HG03469 (cell line): ENCODE data around the gene AANAT.

Experiments used
- ATAC-seq: cut with Tn5 transposase; IDR thresholded peaks from one replicate; pipeline ENCODE4 v1.9.1; 2021; ENCODE audit warnings: mild to moderate bottlenecking, moderate library complexity, moderate number of reproducible peaks; ENCODE audit not compliant: unreplicated experiment

AANAT gene

DNA sequence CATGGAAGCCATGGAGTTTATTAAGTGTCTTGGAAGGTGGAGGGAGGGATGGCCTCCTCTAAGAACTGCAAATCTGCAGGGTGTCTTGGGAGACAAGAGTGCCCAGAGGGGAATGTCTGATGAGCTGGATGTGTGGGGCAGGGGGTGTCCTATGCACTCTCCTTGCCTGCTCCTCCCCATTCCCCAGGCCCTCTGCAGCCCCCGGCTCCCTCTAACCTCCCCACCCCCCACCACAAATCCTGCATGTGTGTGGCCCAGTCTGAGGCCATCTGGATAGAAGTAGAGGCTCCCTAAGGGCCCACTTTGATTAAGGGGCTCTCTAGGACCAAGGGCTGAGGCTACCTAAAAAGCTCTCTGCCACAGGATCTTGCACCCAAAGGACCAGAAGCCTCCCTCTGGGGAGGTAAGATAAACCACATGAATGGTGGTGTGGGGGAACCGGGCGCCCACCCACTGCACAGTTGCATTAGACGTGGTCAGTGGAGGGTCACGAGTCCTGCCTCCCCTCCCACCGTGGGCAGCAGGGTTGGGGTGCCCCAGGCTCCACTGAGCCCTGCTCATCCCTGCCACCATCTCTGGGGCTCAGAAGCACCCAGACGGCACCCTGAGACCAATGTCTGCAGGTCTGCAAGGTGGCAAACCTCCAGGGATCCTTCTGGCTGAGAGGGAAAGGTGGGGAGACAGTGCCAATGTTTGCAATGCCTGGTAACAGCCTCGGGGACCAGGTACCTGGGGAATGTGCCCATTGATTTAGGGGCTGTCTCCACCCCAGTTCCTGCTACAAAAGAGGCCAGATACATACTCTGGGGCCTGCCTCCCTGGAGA lies 618 bp downstream of the AANAT start:
- no peak for ATAC-seq

DNA sequence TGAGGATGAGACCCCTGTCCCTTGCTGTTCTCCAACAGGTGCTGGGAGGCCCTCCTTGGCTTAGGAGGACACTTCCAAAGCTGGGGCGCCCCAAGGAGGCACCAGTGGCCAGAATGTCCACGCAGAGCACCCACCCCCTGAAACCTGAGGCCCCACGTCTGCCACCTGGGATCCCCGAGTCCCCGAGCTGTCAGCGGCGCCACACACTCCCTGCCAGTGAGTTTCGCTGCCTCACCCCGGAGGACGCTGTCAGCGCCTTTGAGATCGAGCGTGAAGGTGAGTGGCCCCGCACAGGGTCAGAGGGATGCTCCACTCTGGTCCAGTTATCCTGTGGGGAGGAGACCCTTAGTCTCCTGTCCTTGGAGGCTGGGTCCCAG lies 1.2 kb downstream of the AANAT start:
- ATAC-seq = no peak

DNA sequence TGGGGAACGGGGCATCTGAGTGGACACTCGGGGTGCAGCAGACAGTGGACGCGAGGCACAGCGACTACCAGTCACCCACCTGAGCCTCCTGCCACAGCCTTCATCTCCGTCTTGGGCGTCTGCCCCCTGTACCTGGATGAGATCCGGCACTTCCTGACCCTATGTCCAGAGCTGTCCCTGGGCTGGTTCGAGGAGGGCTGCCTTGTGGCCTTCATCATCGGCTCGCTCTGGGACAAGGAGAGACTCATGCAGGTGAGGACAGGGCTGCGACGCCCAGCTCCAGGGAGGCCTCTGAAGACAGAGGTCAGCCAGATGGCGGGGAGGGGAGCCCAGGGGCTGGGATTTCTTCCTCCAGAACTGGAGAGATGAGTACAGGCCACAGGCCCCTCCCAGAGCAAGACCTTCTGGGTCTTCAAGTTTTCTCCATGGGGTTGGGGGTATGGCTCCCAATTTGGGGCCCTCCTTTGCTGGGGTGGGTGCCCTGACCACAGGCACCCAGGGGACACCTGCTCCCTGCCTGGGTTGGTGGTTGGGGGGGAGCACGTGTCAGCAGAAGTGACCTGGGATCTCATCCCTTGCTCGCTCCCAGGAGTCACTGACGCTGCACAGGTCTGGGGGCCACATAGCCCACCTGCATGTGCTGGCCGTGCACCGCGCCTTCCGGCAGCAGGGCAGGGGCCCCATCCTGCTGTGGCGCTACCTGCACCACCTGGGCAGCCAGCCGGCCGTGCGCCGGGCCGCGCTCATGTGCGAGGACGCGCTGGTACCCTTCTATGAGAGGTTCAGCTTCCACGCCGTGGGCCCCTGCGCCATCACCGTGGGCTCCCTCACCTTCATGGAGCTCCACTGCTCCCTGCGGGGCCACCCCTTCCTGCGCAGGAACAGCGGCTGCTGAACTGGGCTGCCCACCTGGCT lies 1.9 kb downstream of the AANAT start:
- ATAC-seq = no peak

DNA sequence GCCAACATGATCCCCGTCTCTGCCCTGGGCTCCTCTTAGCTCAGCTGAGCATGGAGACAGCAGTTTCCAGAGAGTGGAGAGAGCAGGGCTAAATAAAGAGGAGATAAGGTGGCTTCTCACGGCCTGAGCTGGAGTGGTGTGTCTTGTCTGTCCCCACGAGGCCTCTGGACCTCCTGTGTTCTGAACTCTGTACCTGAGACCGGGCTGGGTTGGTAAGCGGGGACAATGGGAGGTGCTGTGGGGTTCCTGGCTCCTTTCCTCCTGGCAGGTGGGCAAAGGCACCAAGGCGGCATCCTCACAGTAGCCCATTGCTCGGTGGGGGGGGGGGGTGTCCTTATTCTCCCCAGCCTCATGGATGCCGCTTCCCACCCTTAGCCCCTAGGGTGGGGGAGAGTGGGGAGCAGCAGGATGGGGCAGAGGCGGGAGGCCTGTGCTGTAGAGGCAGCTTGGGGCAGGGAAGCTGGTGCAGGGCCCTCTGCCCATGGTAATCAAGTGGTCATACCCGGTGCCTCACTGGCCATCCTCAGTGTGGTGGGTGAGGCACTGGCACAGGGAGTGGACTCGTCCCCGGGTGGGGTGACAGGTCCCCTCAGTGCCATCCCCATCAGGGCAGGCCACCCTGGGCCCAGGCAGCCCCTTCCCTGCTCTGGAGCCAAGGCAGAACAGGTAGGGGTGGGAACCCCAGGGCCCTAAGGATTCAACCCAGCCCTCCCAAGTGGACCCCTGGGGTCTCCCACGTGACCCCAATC lies 2.8 kb downstream of the AANAT start:
- no peak for ATAC-seq

DNA sequence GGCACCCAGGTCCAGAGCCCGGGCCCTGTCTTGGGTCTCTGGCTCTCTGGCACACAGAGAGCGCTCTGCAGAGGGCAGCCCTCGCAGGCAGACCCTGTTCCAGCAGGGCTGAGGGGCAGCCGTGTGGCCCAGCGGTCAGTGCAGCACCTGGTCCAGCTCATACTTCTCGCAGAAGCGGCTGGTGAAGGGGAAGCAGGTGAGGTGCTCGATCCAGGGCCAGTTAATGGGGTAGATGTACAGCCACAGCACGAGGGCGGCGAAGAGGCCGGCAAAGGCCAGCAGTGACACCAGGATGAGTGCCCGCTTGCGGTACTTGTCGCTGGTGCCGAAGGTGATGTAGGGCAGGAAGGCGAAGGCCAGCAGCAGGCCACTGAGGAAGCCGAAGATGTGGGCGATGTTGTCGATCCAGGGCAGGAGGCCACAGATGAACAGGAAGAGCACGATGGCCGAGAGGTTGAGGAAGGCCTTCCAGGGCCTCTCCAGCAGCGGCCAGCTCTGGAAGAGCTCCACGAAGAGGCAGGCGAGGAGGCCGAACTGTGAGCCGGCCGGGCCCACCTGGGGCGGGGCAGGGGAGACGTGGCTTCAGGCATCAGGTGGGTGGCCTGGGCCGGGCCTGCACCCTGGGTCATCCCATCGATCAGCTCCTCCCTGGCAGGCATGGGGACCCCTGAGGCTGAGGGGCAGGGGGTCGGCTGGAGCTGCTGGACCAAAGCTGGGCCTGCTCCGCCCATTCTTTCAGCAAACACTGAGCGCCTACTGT lies 4.3 kb downstream of the AANAT start:
- ATAC-seq = no peak

DNA sequence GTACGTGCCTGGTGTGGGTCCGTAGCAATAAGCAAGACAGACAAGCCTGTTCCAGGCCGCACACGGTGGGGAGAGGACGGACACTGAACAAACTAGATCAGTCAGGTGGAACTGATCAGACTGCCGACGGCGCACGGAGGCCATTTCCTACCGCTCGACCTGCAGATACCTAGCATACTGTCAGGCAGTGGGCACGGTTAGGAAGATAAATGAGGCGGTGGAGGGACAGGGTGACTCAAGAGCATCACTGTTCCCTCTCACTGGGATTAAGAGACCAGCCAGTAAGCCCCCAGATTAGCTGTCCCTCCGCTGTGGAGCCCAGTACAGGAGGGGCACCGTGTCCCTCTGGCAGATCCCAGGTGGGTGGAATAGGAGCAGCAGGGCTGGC lies 4.8 kb downstream of the AANAT start:
- ATAC-seq = no peak

DNA sequence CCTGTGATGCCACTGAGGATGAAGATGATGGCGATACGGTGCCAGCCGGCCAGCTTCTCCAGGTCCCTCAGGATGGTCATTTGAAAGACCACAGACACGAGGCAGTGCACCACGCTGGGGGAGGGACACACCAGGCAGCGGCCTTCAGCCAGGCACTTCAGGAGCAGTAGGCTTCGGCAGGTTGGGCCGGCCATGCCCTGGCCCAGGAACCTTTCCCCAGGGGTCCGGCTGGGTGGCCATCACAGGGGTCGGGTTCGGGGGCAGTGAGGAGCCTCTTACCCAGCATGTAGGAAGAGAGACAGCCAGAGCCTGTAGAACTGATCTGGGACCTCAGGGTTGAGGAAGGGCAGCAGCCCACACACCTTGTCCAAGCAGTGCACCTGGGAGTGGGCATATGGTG lies 5.3 kb downstream of the AANAT start:
- no peak for ATAC-seq

DNA sequence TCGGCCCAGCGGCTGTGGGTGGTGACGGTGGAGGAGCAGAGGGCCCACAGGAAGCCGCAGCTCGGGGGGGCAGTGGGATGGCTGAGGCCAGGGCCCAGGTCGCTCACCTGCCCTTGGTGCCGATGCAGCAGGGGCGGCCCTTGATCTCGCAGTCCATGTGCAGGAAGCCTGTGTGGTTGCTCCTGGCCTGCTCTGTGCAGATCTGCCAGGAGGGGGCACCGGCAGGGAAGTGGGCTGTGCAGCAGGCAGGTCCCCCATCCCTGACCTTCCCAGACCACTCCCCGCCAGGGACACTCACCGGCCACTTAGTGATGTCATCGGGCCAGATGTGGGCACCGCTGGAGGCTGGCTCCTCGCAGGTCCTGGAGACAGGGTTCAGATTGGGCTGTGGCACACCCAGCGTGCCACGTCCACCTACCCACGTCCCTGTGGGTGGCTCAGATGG lies 6.2 kb downstream of the AANAT start:
- ATAC-seq = no peak

DNA sequence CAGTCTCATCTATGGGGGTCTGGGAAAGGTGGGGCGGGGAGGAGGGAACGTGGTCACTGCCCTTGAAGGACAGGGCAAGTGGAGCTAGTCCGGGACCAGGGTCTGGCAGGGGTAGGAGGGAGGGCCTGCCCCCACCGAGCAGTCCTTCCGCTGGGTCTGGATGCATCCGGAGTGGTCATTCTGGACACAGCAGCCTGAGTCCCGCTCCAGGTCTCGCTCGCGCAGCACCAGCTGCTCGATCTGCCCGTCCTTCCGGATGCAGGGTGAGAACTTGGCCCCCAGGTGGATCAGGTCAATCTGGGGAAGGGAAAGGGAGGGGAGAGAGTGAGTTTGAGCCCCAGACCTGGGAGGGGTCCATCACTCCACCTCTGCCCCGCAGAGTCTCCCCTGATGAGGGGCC lies 6.8 kb downstream of the AANAT start:
- no peak for ATAC-seq

DNA sequence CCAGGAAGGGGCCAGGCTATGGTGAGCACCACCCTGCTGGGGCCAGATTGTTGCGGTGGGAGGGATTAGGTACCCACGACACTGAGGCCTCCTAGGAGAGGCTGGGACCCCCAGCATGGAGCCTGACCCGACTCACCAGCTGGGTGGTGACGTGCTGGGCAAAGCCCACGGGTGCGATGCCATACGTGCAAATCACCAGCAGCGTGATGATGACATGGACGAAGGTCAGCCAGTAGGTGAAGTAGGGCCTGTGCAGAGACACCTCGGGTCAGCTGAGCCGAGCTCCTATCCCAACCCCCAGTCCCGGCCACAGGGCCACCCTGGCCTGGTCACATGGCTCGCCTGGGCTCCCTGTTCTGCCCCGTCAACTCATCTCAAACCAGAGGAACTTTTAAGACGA lies 7.5 kb downstream of the AANAT start:
- ATAC-seq = no peak

DNA sequence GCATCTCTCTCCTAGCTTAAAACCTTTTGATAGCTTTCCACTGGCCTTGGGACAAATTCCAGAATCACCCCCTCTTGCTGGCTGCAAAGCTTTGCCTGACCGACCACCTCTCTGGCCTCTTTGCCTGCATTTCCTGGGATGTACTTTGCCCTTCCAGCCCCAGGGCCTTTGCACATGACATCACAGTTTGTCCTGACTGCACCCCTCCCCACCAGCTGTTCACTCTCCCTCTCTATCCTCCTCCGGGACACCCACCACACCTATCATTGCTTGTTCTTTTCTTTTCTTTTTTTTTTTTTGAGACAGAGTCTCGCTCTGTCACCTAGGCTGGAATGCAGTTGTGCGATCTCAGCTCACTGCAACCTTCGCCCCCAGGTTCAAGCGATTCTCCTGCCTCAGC lies 7.9 kb downstream of the AANAT start:
- ATAC-seq = no peak

DNA sequence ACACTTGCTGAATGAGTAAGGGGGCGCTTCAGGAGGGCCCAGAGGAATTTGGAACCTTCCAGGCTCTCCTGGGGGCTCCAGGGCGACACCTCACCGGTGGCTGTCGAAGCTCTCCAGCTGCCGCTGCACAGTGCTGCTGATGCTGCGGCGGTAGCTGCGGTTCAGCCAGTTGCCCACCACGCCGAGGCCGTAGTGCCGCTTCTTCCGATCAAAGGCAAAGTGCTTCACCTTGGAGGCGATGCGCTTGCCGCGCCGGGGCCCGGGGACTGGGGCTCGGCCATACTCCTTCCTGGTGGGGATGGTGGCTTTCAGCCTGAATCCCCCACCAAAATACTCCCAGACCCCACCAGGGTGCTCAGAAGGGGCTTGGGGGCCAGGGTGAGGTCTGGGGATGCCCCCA lies 9.3 kb downstream of the AANAT start:
- ATAC-seq = no peak

DNA sequence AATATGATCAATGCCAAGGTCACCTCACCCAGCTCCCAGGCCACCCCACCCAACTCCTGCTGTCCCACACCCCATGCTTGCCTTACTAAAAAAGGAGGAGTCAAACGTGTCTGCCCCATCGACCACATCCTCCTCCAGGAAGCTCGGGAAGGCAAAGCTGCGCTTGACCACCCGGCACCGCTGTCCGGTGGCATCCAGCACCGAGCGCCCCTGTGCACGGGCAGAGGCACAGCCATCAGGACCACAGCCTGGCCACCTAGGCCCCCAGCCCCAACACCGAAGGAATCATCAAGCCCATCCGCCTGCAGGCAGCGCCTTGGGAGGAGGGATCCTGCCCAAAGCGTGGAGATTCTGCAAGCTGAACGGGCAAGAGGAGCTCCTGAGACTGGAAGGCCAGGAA lies 10.2 kb downstream of the AANAT start:
- ATAC-seq = no peak

DNA sequence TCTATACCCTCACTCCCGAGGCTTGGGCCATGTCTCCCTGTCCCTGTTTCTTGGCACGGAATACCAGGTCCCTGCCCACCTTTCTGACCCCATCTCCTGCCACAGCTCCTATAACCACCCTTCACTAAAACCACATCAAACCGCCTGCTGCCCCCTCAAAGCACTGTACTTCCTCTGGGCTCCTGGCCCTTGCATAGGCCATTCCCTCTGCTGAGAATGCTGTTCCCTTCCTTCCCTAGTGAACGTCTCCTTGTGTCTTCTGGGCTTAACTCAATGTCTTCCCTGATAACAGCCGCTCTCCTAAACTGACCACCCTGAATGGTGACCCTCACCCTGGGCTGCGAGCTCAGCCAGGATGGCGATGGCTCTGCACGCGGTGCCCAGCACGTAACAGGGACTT lies 10.7 kb downstream of the AANAT start:
- ATAC-seq = no peak

DNA sequence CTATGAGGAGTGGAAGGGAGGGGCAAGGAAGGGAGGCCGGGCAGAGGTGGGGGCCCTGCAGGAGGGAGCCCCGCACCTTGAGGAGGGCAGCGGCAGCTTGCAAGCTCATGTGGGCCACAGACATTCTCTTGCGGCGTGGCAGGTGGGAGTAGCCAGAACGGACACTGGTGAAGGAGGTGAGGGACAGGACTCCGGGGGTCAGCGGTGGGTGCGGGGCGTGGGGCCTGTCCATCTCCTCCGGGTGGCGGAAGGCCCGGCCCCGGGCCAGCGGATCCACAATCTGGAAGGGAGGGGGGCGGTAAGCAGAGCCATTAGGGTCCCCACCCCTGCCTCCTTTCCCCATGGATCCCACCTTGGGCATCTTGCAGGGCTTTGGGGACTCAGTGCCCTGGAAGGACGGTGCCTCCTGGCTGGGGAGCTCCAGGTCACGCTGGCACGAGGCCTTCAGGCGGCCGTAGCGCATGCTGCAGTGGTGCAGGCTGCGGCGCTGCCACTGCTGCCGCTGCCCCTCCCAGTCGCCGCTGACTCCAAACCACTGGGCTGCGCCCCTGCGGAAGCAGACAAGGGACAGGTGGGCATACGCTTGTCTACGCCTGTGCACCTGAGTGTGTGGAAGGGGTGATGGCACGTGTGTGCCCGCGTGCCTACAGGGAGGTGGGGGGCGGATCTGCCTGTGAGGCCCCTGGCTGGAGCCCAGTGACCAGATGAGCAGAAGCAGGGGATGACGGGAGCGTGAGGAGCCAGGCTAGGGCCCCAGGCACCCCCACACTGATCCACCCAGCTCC lies 11.5 kb downstream of the AANAT start:
- ATAC-seq = no peak

DNA sequence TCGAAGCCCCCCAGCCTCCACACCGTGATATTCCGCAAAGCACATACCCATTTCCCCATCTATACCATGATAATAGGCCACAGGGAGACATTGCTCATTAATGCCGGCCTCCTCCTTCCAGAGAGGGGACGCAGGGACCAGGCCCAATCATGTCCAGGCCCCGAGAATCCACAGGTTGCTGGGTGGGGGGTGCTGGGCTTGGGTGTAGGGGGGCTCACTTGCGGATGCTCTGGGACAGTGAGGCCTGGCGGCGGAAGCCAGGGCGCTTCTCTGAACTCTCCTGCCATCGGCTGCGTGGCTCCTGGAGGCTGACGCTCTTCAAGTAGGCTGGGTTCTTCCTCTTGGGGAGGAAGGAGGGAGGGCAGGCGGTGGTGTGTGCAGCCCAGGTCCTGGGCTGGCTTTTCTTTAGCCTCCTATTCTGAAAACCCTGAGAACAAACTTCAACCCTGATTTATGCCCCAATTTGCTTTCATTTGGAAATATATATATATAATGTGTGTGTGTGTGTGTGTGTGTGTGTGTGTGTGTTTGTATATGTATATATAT lies 12.2 kb downstream of the AANAT start:
- no peak for ATAC-seq

DNA sequence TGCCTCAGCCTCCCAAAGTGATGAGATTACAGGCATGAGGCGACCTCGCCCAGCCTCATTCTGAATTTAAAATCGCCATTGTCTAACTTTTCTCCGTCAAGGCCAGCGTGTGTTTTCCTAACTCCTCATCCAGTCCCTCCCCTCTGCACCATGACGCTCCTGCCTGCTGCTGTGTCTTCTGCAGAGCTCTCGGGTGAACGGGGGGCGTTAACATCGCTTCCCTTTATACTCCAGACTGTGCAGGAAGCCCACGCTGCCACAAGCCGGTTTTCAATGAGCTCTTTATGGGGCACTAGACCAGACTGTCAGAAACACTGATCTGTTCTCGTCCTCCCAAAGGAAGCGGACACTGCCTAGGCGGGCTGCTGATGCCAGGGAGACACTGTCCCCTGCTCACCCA lies 13.2 kb downstream of the AANAT start:
- ATAC-seq = no peak

DNA sequence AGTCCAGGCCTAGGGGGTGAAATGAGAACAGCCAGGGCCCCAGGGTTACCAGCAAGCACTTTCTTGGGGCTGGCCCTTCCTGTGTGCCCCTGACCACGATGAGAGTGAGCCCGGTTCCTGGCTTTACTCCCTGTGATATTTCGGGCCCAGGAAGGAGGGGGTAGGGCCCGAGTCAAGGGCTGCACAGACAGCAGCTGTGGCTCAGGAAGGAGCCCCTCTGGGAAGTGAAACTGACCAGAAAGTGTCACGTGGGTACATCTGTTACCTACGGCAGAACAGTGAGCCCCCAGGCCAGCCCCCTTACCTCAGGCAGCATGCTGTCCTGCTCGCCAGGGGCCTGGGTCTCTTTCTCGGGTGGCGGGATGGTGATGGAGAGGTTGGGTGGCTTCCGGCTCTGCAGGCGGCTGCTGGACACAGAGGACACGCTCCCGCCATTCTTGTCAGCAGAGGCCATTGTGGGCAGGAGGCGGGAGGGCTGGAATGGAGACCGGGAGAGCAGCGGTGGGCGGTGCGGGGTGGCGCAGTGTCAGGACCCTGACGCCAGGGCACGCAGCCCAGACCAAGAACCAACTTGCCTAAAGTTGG lies 13.8 kb downstream of the AANAT start:
- no peak for ATAC-seq

DNA sequence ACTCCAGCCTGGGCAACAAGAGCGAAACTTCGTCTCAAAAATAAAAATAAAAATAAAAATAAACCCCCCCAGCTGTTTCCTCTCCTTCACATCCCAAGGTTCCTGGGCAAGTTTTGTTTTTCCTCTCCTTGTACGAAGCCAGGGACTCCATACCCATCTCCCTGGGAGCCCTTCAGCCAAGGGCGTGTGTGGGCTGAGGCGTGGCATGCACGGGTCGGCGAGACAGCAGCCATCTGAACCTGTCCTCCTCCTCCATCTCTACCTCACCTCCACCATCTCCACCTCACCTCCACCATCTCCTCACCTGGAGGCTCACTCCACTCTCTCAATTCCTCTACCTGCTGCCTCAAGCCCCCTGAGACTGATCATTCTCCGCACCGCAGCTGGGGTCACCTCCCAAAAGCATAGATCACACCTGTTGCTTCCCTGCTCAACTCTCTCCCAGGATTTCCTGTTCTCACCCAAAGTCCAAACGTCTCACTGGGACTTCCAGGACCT lies 16.9 kb downstream of the AANAT start:
- no peak for ATAC-seq
